Gastroesophageal sphincter (tissue), 4 donors: ENCODE data around the gene ATXN7L3B. TPM values are rescaled to one million over a fixed set of nuclear protein-coding genes. Genes with fewer than 3 reads are reported as not detected.

Source experiments
- ATAC-seq: fragments of 150-250 bp; one replicate; pipeline ENCODE4 v1.9.1; 2016; ENCODE audit warnings: mild to moderate bottlenecking, moderate library complexity
- H3K27ac ChIP-seq, 4 donors: fragments of 200-600 bp; sonication (generic) in 3 of 4; 1 replicate in 3 of 4; 2 replicates in 1 of 4; pipeline ENCODE4 v1.5.1; 2016 to 2019
- H3K27me3 ChIP-seq: fragments of 200-600 bp; sonication (generic); one replicate; pipeline ENCODE4 v1.5.1; 2019
- H3K36me3 ChIP-seq, 2 donors: fragments of 200-600 bp; sonication (generic); one replicate each; pipeline ENCODE4 v1.5.1; 2019; ENCODE audit warnings: control low read depth in 1 of 2
- H3K4me1 ChIP-seq, 3 donors: fragments of 200-600 bp; sonication (generic); 1 replicate in 2 of 3; 2 replicates in 1 of 3; pipeline ENCODE4 v1.5.1; 2016 to 2019; ENCODE audit warnings: control low read depth in 2 of 3
- H3K4me3 ChIP-seq, 2 donors: fragments of 200-600 bp; sonication (generic); one replicate each; pipeline ENCODE4 v1.5.1; 2019; ENCODE audit warnings: mild to moderate bottlenecking in 1 of 2, moderate library complexity in 1 of 2
- H3K9me3 ChIP-seq, 3 donors: fragments of 200-600 bp; sonication (generic); one replicate each; pipeline ENCODE4 v1.5.1; 2017 to 2019; ENCODE audit warnings: control low read depth in 2 of 3
- CTCF ChIP-seq, 4 experiments: fragments of 200-600 bp in 2 of 4; fragments of 450-650 bp in 2 of 4; sonication (generic) in 1 of 4; IDR thresholded peaks; one replicate each; pipeline ENCODE4 v1.5.1; 2017 to 2019; ENCODE audit warnings: antibody characterized with exemption in 4 of 4, mild to moderate bottlenecking in 2 of 4, moderate library complexity in 2 of 4
- EP300 ChIP-seq: sonication (generic); formaldehyde crosslinking; IDR thresholded peaks from one replicate; pipeline ENCODE4 v1.6.1; 2017; ENCODE audit warnings: antibody characterized with exemption, mild to moderate bottlenecking
- POLR2A ChIP-seq, 2 donors: fragments of 450-650 bp; IDR thresholded peaks; one replicate each; pipeline ENCODE4 v1.6.1; 2017; ENCODE audit warnings: antibody characterized with exemption in 2 of 2, mild to moderate bottlenecking in 2 of 2, moderate library complexity in 1 of 2
- POLR2AphosphoS5 ChIP-seq: sonication (generic); formaldehyde crosslinking; IDR thresholded peaks from one replicate; pipeline ENCODE4 v1.6.1; 2017; ENCODE audit warnings: antibody characterized with exemption
- WGBS, 2 donors: methylation state at CpG; one replicate each; pipeline ENCODE4 v1.1.5; 2018; ENCODE audit warnings: low coverage in 1 of 2; 5-methylcytosine and 5-hydroxymethylcytosine counted together
- total RNA-seq, 4 donors: library from RNA; depleted of rRNA; stranded (reverse); fragments of >200 nt; gene quantifications; one replicate each; pipeline ENCODE4 v1.1.0, GENCODE V29; 2016

The ATXN7L3B gene
- total RNA-seq, 4 donors from 2014 or later, result 21.3 to 27.7 (median 25.9) TPM

GRCh38 chr12:74538491-74539258 lies 1.0 kb downstream of the ATXN7L3B start:
- Histone ChIP-seq H3K27me3 (no peaks in the 10 kb centered on the region), H3K4me1 (peaks cover 15 to 53% (median 15%) of the 10 kb centered on the region in 3 donors), H3K36me3 (peaks cover 0 to 21% of the 10 kb centered on the region in 2 donors), H3K4me3 (peak overlapping the region; percentile 68 to 85), H3K27ac (peak overlapping the region; percentile 78 to 98 (median 90)), H3K9me3 (no peaks in the 10 kb centered on the region)
- TF ChIP-seq CTCF (IDR thresholded peaks at IDR 0.05) (no peak), POLR2A (IDR thresholded peaks at IDR 0.05) (no peak), POLR2AphosphoS5 (no peak), EP300 (no peak)
- no peak for ATAC-seq
- WGBS, 2 donors, result 10 to 20% methylated on average over 2 to 7 of the region's 7 CpGs

GRCh38 chr12:74539261-74539660 lies 1.6 kb downstream of the ATXN7L3B start:
- peak overlapping the region; percentile 32 to 85 for H3K4me3 ChIP-seq
- ATAC-seq, result no peak
- H3K4me1 ChIP-seq, result peaks cover 15 to 53% (median 15%) of the 10 kb centered on the region in 3 donors
- H3K27ac ChIP-seq, result peak overlapping the region in 2 of 4 donors; percentile 89 to 92
- WGBS, 2 donors, result 71 to 100% methylated on average over 1 to 4 of the region's 4 CpGs
- H3K9me3 ChIP-seq, result no peaks in the 10 kb centered on the region
- no peak for TF ChIP-seq POLR2AphosphoS5
- no peak for TF ChIP-seq POLR2A (IDR thresholded peaks at IDR 0.05)
- TF ChIP-seq EP300, result no peak
- no peak for TF ChIP-seq CTCF (IDR thresholded peaks at IDR 0.05)
- no peaks in the 10 kb centered on the region for H3K27me3 ChIP-seq
- peaks cover 0 to 21% of the 10 kb centered on the region in 2 donors for H3K36me3 ChIP-seq

- 44 to 50% methylated on average over 6 of the region's 6 CpGs for WGBS, 2 donors
- no peak for ATAC-seq
- H3K9me3 ChIP-seq, result no peaks in the 10 kb centered on the region
- TF ChIP-seq CTCF (IDR thresholded peaks at IDR 0.05) (no peak), POLR2AphosphoS5 (no peak), EP300 (no peak), POLR2A (IDR thresholded peaks at IDR 0.05) (no peak)
- H3K4me1 ChIP-seq, result peaks cover 15 to 53% (median 15%) of the 10 kb centered on the region in 3 donors
- peak overlapping the region in 1 of 4 donors; percentile 23 for H3K27ac ChIP-seq
- peak overlapping the region; percentile 32 to 85 for H3K4me3 ChIP-seq
- peaks cover 0 to 21% of the 10 kb centered on the region in 2 donors for H3K36me3 ChIP-seq
- no peaks in the 10 kb centered on the region for H3K27me3 ChIP-seq
These were observed 2.3 kb downstream of the ATXN7L3B start for GRCh38 chr12:74539765-74540526.

GRCh38 chr12:74541074-74541473 lies 3.4 kb downstream of the ATXN7L3B start:
- Histone ChIP-seq H3K36me3 (peaks cover 0 to 21% of the 10 kb centered on the region in 2 donors), H3K4me1 (peaks cover 15 to 53% (median 15%) of the 10 kb centered on the region in 3 donors), H3K27me3 (no peaks in the 10 kb centered on the region), H3K4me3 (no peak overlapping the region), H3K27ac (no peak overlapping the region), H3K9me3 (no peaks in the 10 kb centered on the region)
- no peak for ATAC-seq
- WGBS, 2 donors, result 49 to 55% methylated on average over 3 of the region's 3 CpGs
- TF ChIP-seq EP300 (no peak), POLR2A (IDR thresholded peaks at IDR 0.05) (no peak), POLR2AphosphoS5 (no peak), CTCF (IDR thresholded peaks at IDR 0.05) (no peak)
